ENCODE data around the gene LTBR.

- no peak for TF ChIP-seq SMC3 (IDR thresholded peaks at IDR 0.05; ENCODE audit: low read depth, low read length)
- TF ChIP-seq MAFK (IDR thresholded peaks at IDR 0.05; ENCODE audit: low read depth, low read length) = no peak
- TF ChIP-seq RAD21 (IDR thresholded peaks at IDR 0.05; ENCODE audit: low read length) = no peak
- no peak for TF ChIP-seq BHLHE40 (IDR thresholded peaks at IDR 0.05; ENCODE audit: low read depth, low read length)
These were observed 15.7 kb upstream of the LTBR start for GRCh38 chr12:6367969-6368892.
